Breast epithelium (tissue), 4 donors: ENCODE results near the gene RUNDC3A. TPM values are rescaled to one million over a fixed set of nuclear protein-coding genes. Genes with fewer than 3 reads are reported as not detected.
A peak's percentile ranks its signal among the peaks of the same experiment; 100 is the strongest.

ENCODE experiments used
- DNase-seq, 2 donors: peaks; one replicate each; pipeline ENCODE4 v3.0.0-alpha.2; 2019; ENCODE audit warnings: low spot score in 2 of 2
- H3K27ac ChIP-seq, 2 donors: fragments of 200-600 bp; sonication (generic) in 1 of 2; one replicate each; pipeline ENCODE4 v1.5.1; 2016 to 2019; ENCODE audit warnings: mild to moderate bottlenecking in 1 of 2
- H3K27me3 ChIP-seq, 2 donors: fragments of 200-600 bp; sonication (generic) in 1 of 2; one replicate each; pipeline versions ENCODE4 v1.5.1 to v1.6.0; 2017 to 2019; ENCODE audit warnings: control low read depth in 1 of 2, mild to moderate bottlenecking in 1 of 2
- H3K36me3 ChIP-seq: fragments of 200-600 bp; one replicate; pipeline ENCODE4 v1.5.1; 2019
- H3K4me1 ChIP-seq, 2 donors: fragments of 200-600 bp; sonication (generic); one replicate each; pipeline ENCODE4 v1.5.1; 2016 to 2019; ENCODE audit warnings: control low read depth in 1 of 2
- H3K4me3 ChIP-seq, 3 donors: fragments of 200-600 bp; sonication (generic); 1 replicate in 2 of 3; 2 replicates in 1 of 3; pipeline ENCODE4 v1.5.1; 2016 to 2019; ENCODE audit warnings: mild to moderate bottlenecking in 3 of 3, moderate library complexity in 2 of 3
- H3K9me3 ChIP-seq, 2 donors: fragments of 200-600 bp; sonication (generic) in 1 of 2; one replicate each; pipeline ENCODE4 v1.5.1; 2016 to 2019; ENCODE audit warnings: control low read depth in 1 of 2
- POLR2A ChIP-seq: fragments of 450-650 bp; IDR thresholded peaks from one replicate; pipeline ENCODE4 v1.6.1; 2016; ENCODE audit warnings: antibody characterized with exemption, mild to moderate bottlenecking, moderate library complexity
- POLR2AphosphoS5 ChIP-seq, 3 donors: sonication (generic); formaldehyde crosslinking; IDR thresholded peaks; one replicate each; pipeline ENCODE4 v1.6.1; 2017; ENCODE audit warnings: antibody characterized with exemption in 3 of 3
- intact Hi-C: fragments of 100-400 bp; cut with DNase I; formaldehyde crosslinking; loops from one replicate; pipeline ENCODE4 v1.15.1; 2023; ENCODE audit warnings: low total_unique reads
- total RNA-seq, 3 donors: library from RNA; depleted of rRNA; stranded (reverse); fragments of >200 nt; gene quantifications; one replicate each; pipeline ENCODE4 v1.1.0, GENCODE V29; 2016
- TF ChIP-seq, protein P1 (sequence below), 3 donors: fragments of 450-650 bp; IDR thresholded peaks; one replicate each; pipeline ENCODE4 v1.5.1; 2016 to 2017; ENCODE audit warnings: antibody characterized with exemption in 3 of 3, mild to moderate bottlenecking in 3 of 3, moderate library complexity in 3 of 3

Gene RUNDC3A
- total RNA-seq, 3 donors from 2014 or later, result 0.48 to 1.6 TPM; not detected in 1

GRCh38 chr17:44353672-44354331, 45.4 kb downstream of the RUNDC3A start:
- Histone ChIP-seq H3K4me3 (peak overlapping the region; percentile 23 to 75 (median 53)), H3K4me1 (no peaks in the 10 kb centered on the region), H3K27ac (peak overlapping the region in 1 of 2 donors; percentile 61), H3K27me3 (no peaks in the 10 kb centered on the region), H3K9me3 (no peaks in the 10 kb centered on the region), H3K36me3 (peaks cover 8% of the 10 kb centered on the region)
- DNase-seq, result no peak
- no peak for TF ChIP-seq POLR2AphosphoS5 (IDR thresholded peaks at IDR 0.05)
- TF ChIP-seq POLR2A, result no peak
- TF ChIP-seq, protein P1, sequence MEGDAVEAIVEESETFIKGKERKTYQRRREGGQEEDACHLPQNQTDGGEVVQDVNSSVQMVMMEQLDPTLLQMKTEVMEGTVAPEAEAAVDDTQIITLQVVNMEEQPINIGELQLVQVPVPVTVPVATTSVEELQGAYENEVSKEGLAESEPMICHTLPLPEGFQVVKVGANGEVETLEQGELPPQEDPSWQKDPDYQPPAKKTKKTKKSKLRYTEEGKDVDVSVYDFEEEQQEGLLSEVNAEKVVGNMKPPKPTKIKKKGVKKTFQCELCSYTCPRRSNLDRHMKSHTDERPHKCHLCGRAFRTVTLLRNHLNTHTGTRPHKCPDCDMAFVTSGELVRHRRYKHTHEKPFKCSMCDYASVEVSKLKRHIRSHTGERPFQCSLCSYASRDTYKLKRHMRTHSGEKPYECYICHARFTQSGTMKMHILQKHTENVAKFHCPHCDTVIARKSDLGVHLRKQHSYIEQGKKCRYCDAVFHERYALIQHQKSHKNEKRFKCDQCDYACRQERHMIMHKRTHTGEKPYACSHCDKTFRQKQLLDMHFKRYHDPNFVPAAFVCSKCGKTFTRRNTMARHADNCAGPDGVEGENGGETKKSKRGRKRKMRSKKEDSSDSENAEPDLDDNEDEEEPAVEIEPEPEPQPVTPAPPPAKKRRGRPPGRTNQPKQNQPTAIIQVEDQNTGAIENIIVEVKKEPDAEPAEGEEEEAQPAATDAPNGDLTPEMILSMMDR (IDR thresholded peaks at IDR 0.05), result no peak
- intact Hi-C loops, result loop anchor here (5.0 kb wide), 1 partner anchor 498 kb away; no protein-coding TSS in a partner anchor

- Histone ChIP-seq H3K9me3 (no peaks in the 10 kb centered on the region), H3K4me1 (no peaks in the 10 kb centered on the region), H3K4me3 (peak overlapping the region in 2 of 3 donors; percentile 53 to 75), H3K27me3 (no peaks in the 10 kb centered on the region), H3K27ac (peak overlapping the region in 1 of 2 donors; percentile 38), H3K36me3 (peaks cover 8% of the 10 kb centered on the region)
- intact Hi-C loops, result loop anchor here (5.0 kb wide), 1 partner anchor 497 kb away; no protein-coding TSS in a partner anchor
- DNase-seq, result no peak
- TF ChIP-seq, protein P1 (IDR thresholded peaks at IDR 0.05), result peak in 2 of 3 donors; percentile 14 to 20
- no peak for TF ChIP-seq POLR2A
Measured at GRCh38 chr17:44354582-44355561, 46.5 kb downstream of the RUNDC3A start.

GRCh38 chr17:44355642-44356099, 47.3 kb downstream of the RUNDC3A start:
- TF ChIP-seq POLR2AphosphoS5 (IDR thresholded peaks at IDR 0.05) (no peak), POLR2A (no peak)
- TF ChIP-seq, protein P1 (IDR thresholded peaks at IDR 0.05), result no peak
- H3K27me3 ChIP-seq, result no peaks in the 10 kb centered on the region
- H3K4me3 ChIP-seq, result no peak overlapping the region
- H3K4me1 ChIP-seq, result no peaks in the 10 kb centered on the region
- H3K9me3 ChIP-seq, result no peaks in the 10 kb centered on the region
- no peak overlapping the region for H3K27ac ChIP-seq
- no peak for DNase-seq
- peaks cover 8% of the 10 kb centered on the region for H3K36me3 ChIP-seq
- intact Hi-C loops, result no loop called here

GRCh38 chr17:44356241-44356640, 47.8 kb downstream of the RUNDC3A start:
- DNase-seq, result no peak
- no peak for TF ChIP-seq POLR2A
- TF ChIP-seq, protein P1 (IDR thresholded peaks at IDR 0.05), result no peak
- Histone ChIP-seq H3K27me3 (no peaks in the 10 kb centered on the region), H3K4me1 (no peaks in the 10 kb centered on the region), H3K4me3 (no peak overlapping the region), H3K36me3 (peaks cover 8% of the 10 kb centered on the region), H3K9me3 (no peaks in the 10 kb centered on the region), H3K27ac (no peak overlapping the region)
- intact Hi-C loops, result no loop called here
